Pancreas (tissue), 10 donors: Measurements from ENCODE around the gene GRAMD4. TPM values are rescaled to one million over a fixed set of nuclear protein-coding genes. Genes with fewer than 3 reads are reported as not detected.

Experiments
- ATAC-seq, 4 donors: fragments of 200-7000 bp; cut with Tn5 transposase; one replicate each; pipeline versions ENCODE4 v1.8.0 to v1.9.1; 2020; ENCODE audit warnings: mild to moderate bottlenecking in 4 of 4, moderate library complexity in 4 of 4
- DNase-seq, 6 donors: peaks; one replicate each; pipeline ENCODE4 v3.0.0-alpha.2; 2020
- FAIRE-seq: peaks from 2 replicates; lab custom pipeline; 2012; peaks lifted over from hg19 to GRCh38; lab: Jason Lieb, UNC
- H3K27ac ChIP-seq, 4 donors: fragments of 200-600 bp; sonication (generic); 1 replicate in 3 of 4; 2 replicates in 1 of 4; pipeline versions ENCODE4 v1.5.0 to v1.8.0; 2020
- H3K27me3 ChIP-seq, 4 donors: fragments of 200-600 bp; one replicate each; pipeline ENCODE4 v1.8.0; 2021
- H3K36me3 ChIP-seq, 3 donors: fragments of 200-600 bp; sonication (generic) in 1 of 3; one replicate each; pipeline versions ENCODE4 v1.5.0 to v1.8.0; 2020 to 2021
- H3K4me1 ChIP-seq, 3 donors: fragments of 200-600 bp; one replicate each; pipeline ENCODE4 v1.8.0; 2021
- H3K4me3 ChIP-seq, 4 donors: fragments of 200-600 bp; sonication (generic) in 2 of 4; one replicate each; pipeline versions ENCODE4 v1.5.0 to v1.8.0; 2020 to 2021
- H3K9me3 ChIP-seq, 4 donors: fragments of 200-600 bp; one replicate each; pipeline ENCODE4 v1.8.0; 2021
- WGBS, 2 donors: extraction: QIAGEN DNeasy Blood & Tissue Kit; methylation state at CpG; one replicate each; pipeline ENCODE4 v1.1.7; 2013; 5-methylcytosine and 5-hydroxymethylcytosine counted together
- intact Hi-C, 3 donors: fragments of 100-400 bp; cut with DNase I; formaldehyde crosslinking; loops; one replicate each; pipeline versions ENCODE4 v1.11.1 to v1.14.2; 2022
- polyA plus RNA-seq, 2 donors: library from polyadenylated mRNA; stranded (reverse); fragments of 200-250 nt; gene quantifications; one replicate each; pipeline ENCODE4 v1.2.3, GENCODE V29; 2013
- total RNA-seq, 6 donors: library from RNA; stranded (reverse); fragmentation: NEBNext Ultra II Directional in 4 of 6; extraction: Animal tissue kit (Norgen Biotek cat#: 25700) in 4 of 6; gene quantifications; one replicate each; pipeline versions ENCODE4 v1.2.1 to v1.2.4, GENCODE V29; 2021 to 2023
- TF ChIP-seq, protein P1 (sequence below), 4 donors: fragments of 200-600 bp; sonication (generic) in 3 of 4; IDR thresholded peaks; one replicate each; pipeline versions ENCODE4 v1.5.0 to v1.8.0; 2021; ENCODE audit warnings: antibody characterized with exemption in 4 of 4
- donor health status: healthy with polysubstance abuse.
- donor health status: DM: no; HTN: no; CAD: no; lungs with moderate emphysema.
- donor health status: DM: no; HTN: no; CAD: no.
- donor health status: control.
- donor health status: control.
- donor health status: Bipolar disorder and iron deficiency.
- donor health status: DM: yes; HTN: yes; CAD: no.
- donor health status: DM: no; HTN: no; CAD: no.
- donor health status: DM: no; HTN: no; CAD: no.
- donor health status: DM: yes; HTN: yes; CAD: no.

GRAMD4 gene
- total and polyA plus RNA-seq, 8 donors = 13.2 to 36.4 (median 21.9) TPM

DNA sequence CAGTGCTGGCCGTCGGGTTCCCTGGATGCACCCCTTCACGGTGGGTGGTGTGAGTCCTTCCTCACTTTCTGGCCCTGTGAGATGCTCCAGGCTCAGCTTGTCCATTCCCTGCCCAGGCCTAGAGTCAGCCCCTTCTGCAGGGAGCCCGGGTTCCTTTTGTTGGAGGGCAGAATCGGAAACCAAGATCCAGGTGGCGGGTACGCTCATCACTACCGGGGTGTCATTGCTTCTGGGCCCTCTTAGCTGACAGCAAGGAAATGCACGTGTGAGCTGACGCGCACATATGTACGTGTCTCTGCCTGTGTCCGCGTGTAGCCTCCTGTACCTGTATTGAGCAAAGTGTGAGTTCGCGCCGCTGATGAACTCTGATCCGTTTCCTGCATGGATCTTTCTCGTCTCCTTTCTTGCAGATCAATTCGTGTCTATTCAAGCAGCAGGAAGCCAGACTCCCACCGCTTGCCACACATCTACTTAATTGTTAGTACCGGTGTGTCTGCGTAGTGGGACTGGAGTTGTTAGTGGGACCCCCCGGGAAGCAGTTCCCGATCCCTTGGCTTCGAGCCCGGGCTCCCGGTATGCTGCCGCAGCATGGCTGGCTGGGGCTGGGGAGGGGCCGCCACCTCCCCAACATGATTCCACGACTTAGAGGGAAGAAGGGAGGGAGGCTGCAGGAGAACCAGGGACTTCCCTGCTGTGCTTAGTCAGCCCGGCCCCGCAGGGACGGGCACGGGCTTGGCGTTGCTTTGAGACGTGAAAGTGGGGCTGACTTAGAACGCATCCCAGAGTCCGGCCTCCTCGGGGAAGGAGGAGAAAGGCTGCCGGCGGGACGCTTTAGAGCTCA lies 35.9 kb upstream of the GRAMD4 start:
- FAIRE-seq (no peak), ATAC-seq (peak in 1 of 4 donors; percentile 8)
- 71 to 72% methylated on average over 43 of the region's 43 CpGs for WGBS, 2 donors

DNA sequence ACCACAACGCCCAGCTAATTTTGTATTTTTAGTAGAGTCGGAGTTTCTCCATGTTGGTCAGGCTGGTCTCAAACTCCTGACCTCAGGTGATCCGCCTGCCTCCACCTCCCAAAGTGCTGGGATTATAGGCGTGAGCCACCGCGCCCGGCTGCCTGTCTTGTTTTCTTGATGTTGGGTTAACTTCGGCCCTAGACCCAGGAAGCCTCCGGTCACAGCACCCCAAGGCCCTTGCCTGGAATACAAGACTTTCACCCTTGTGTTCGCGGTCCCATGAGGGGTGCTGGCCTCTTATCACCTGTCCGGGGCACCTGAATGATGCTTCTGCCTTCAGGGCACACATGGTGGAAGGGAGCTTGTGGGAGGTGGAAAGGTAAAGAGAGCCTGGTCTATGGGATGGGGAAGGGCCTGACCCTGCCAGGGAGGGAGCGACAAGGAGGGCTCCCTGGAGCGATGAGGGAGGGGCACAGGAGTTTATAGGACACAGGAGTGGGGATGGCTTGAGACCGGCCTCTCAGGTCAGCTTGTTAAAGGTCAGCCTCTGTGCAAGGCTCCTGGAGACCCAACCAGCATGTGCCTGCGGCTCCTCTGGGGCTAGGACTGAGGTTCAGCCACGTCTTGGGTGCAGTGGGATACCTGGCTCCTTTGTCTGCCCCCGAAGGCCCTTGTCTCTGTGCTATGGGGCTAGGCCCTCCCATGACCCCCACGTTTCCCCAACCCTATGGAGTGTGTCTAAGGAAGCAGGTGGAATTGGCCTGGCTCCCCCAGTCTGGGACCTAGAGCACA lies 34.7 kb upstream of the GRAMD4 start:
- DNase-seq (peak in 2 of 6 donors; percentile 20 to 48), ATAC-seq (no peak), FAIRE-seq (no peak)
- Histone ChIP-seq H3K27ac (no peak overlapping the region), H3K4me1 (peaks cover 20 to 22% (median 21%) of the 10 kb centered on the region in 3 donors), H3K27me3 (no peaks in the 10 kb centered on the region), H3K9me3 (no peaks in the 10 kb centered on the region), H3K4me3 (no peak overlapping the region), H3K36me3 (no peaks in the 10 kb centered on the region)
- WGBS, 2 donors = 92 to 95% methylated on average over 19 of the region's 19 CpGs
- TF ChIP-seq, protein P1, sequence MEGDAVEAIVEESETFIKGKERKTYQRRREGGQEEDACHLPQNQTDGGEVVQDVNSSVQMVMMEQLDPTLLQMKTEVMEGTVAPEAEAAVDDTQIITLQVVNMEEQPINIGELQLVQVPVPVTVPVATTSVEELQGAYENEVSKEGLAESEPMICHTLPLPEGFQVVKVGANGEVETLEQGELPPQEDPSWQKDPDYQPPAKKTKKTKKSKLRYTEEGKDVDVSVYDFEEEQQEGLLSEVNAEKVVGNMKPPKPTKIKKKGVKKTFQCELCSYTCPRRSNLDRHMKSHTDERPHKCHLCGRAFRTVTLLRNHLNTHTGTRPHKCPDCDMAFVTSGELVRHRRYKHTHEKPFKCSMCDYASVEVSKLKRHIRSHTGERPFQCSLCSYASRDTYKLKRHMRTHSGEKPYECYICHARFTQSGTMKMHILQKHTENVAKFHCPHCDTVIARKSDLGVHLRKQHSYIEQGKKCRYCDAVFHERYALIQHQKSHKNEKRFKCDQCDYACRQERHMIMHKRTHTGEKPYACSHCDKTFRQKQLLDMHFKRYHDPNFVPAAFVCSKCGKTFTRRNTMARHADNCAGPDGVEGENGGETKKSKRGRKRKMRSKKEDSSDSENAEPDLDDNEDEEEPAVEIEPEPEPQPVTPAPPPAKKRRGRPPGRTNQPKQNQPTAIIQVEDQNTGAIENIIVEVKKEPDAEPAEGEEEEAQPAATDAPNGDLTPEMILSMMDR (IDR thresholded peaks at IDR 0.05) = no peak
- intact Hi-C loops = no loop called here

More for the DNA sequence above, 35.9 kb upstream of the GRAMD4 start:
- Histone ChIP-seq H3K9me3 (no peaks in the 10 kb centered on the region), H3K36me3 (no peaks in the 10 kb centered on the region), H3K4me3 (no peak overlapping the region), H3K27ac (peak overlapping the region in 1 of 4 donors; percentile 33), H3K27me3 (no peaks in the 10 kb centered on the region), H3K4me1 (peaks cover 29 to 32% (median 30%) of the 10 kb centered on the region in 3 donors)
- intact Hi-C loops = no loop called here
- DNase-seq = peak in 3 of 6 donors; percentile 41 to 60 (median 58)
- TF ChIP-seq, protein P1 (IDR thresholded peaks at IDR 0.05) = no peak

GRCh38 chr22:46586123-46586519 lies 34.1 kb upstream of the GRAMD4 start:
- intact Hi-C loops = no loop called here
- Histone ChIP-seq H3K4me3 (no peak overlapping the region), H3K27me3 (no peaks in the 10 kb centered on the region), H3K36me3 (no peaks in the 10 kb centered on the region), H3K4me1 (peaks cover 16 to 18% (median 17%) of the 10 kb centered on the region in 3 donors), H3K9me3 (no peaks in the 10 kb centered on the region), H3K27ac (no peak overlapping the region)
- TF ChIP-seq, protein P1 (IDR thresholded peaks at IDR 0.05) = no peak
- FAIRE-seq (no peak), ATAC-seq (no peak), DNase-seq (peak in 2 of 6 donors; percentile 21 to 66)
- 85 to 90% methylated on average over 11 to 12 of the region's 12 CpGs for WGBS, 2 donors

DNA sequence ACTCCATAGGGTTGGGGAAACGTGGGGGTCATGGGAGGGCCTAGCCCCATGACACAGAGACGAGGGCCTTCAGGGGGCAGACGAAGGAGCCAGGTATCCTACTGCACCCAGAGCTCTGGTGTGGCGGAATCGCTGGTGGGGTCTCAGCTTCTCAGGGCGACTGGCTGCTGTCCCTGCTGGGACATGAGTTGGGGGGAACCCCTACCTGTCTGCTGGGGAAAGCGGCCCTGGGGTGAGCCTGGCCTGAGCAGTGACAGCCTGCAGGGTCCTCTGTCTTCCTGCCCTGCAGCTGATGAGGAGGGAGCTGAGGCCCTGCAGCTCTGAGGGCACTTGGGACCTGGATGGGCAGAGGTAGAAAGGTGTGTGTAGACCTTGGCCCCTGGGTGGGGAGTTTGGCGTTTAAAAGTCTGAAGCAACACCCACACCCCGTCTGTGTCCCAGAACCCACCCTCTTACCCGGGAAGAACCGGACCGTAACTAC lies 33.6 kb upstream of the GRAMD4 start:
- TF ChIP-seq, protein P1 (IDR thresholded peaks at IDR 0.05) = no peak
- DNase-seq = peak in 1 of 6 donors; percentile 58
- WGBS, 2 donors = 87 to 90% methylated on average over 12 of the region's 12 CpGs
- no peak for ATAC-seq
- Histone ChIP-seq H3K4me3 (no peak overlapping the region), H3K9me3 (no peaks in the 10 kb centered on the region), H3K27me3 (no peaks in the 10 kb centered on the region), H3K36me3 (no peaks in the 10 kb centered on the region), H3K4me1 (peaks cover 12 to 13% (median 13%) of the 10 kb centered on the region in 3 donors), H3K27ac (no peak overlapping the region)
- intact Hi-C loops = no loop called here
- no peak for FAIRE-seq
